ENCODE measurements around the gene TIMM50. TPM values are rescaled to one million over a fixed set of nuclear protein-coding genes. Genes with fewer than 3 reads are reported as not detected.

TIMM50 gene
- total RNA-seq, 1 donor from 2014 or later: 66.5 TPM

DNA sequence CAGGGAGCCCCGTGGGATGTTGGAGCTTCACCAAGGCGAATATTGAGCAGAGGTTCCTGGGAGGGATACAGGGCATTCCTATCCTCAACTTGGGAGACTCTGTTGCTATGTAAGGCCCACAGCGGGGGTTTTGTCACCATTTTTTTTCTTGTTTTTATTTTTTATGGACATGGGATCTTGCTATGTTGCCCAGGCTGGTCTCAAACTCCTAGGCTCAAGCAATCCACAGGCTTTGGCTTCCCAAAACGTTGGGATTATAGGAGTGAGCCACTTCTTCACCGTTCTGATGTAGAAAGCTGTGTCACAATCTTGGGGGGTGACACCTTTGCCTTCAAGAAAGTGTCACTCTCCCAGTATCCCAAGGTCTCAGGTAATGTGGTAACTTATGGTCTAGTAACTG, 20.7 kb downstream of the TIMM50 start:
- DNase-seq: no peak

DNA sequence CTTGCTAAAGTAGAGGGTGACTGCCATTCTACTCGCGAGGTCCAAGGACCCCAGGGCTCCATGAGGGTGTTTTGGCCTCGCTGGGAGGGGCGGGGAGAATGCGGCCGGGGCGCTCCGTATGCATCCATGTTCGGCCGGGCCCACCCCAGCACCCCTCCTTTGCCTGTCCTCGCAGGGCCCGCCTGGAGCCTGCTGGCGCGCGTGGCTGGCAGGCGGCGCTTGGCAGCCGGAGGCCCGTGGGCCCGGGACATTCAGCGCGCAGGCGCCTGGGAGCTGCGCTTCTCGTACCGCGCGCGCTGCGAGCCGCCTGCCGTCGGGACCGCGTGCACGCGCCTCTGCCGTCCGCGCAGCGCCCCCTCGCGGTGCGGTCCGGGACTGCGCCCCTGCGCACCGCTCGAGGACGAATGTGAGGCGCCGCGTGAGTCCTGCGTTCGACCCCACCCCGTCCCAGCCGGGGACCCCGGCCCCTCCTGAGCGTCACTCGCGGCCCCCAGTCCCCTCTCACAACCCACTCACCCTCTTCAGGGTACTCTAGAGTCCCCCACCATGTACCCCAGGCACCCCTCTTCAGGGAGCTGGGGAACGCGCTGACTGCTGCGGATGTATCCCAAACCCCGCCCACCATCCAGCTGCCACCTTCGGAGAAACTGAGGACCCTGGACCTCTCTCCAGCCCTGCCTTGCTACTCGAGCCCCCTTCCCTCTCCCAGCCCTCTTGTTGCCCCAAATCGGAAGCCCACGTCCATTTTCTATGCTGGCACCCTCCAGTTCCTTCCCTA, 22.2 kb downstream of the TIMM50 start:
- peak; percentile 84 for DNase-seq

DNA sequence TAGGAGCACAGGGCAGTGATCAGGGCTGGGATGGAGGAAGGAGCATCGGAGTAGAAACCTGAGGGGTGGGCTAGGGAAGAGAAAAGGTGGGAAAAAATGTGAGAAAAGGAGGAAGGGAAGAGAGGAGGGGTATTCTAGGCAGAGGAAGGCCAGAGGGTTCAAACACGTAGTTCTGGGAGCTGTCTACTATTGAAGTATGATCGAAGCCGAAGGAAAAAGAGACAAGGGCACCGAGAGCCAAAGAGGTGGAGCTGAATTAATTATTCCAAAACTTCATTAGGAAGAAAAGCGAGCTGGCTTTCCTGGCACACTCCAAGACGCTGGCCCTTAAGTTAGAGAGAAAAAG, 25.9 kb downstream of the TIMM50 start:
- DNase-seq: no peak

DNA sequence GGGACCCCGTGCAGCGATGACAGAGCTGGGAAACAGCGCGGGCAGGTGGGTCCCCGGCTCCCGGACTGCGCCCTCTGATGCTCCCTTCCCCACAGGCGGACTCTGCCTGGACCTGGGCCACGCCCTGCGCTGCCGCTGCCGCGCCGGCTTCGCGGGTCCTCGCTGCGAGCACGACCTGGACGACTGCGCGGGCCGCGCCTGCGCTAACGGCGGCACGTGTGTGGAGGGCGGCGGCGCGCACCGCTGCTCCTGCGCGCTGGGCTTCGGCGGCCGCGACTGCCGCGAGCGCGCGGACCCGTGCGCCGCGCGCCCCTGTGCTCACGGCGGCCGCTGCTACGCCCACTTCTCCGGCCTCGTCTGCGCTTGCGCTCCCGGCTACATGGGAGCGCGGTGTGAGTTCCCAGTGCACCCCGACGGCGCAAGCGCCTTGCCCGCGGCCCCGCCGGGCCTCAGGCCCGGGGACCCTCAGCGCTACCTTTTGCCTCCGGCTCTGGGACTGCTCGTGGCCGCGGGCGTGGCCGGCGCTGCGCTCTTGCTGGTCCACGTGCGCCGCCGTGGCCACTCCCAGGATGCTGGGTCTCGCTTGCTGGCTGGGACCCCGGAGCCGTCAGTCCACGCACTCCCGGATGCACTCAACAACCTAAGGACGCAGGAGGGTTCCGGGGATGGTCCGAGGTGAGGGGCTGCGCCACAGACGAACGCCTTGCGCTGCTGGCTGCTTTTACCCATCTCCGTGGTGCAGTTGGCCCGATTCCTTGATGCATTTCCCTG, 26.5 kb downstream of the TIMM50 start:
- DNase-seq: peak; percentile 78

DNA sequence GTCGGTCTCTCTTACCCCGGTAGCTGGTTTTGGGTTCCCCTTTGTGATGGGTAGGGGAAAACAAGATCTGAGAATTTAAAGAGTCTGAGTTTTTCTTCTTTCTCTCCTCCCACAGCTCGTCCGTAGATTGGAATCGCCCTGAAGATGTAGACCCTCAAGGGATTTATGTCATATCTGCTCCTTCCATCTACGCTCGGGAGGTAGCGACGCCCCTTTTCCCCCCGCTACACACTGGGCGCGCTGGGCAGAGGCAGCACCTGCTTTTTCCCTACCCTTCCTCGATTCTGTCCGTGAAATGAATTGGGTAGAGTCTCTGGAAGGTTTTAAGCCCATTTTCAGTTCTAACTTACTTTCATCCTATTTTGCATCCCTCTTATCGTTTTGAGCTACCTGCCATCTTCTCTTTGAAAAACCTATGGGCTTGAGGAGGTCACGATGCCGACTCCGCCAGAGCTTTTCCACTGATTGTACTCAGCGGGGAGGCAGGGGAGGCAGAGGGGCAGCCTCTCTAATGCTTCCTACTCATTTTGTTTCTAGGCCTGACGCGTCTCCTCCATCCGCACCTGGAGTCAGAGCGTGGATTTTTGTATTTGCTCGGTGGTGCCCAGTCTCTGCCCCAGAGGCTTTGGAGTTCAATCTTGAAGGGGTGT, 27.2 kb downstream of the TIMM50 start:
- no peak for DNase-seq

DNA sequence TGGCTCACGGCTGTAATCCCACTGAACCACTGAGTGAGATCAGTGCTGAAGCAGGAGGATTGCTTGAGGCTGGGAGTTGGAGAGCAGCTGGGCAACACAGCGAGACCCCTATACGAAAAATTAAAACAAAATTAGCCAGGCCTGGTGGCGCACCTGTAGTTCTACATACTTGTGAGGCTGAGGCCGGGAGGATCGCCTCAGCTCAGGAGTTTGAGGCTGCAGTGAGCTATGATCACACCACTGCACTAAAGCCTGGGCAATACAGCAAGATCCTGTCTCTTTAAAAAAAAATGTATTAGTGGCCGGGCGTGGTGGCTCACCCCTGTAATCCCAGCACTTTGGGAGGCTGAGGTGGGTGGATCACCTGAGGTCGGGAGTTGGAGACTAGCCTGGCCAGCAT, 28.0 kb downstream of the TIMM50 start:
- no peak for DNase-seq

DNA sequence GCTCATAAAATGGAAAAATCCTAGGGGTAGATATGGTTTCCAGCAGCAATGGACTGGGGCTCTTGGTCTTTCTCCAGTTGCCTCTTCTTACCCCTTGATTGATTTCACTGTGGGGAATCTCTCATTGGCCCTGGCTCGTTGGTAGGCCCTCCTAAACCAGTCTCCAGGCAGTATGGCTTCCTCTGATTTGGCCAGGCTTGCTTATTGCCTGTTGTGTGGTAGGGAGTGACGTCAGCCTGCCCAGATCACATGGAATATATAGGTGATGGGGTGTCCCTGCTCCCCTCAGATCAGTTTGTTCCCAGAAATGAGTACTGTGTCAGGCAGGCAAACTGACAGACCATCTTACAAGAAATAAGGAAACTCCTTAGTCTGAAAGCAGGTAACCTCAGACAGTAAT, 28.6 kb downstream of the TIMM50 start:
- DNase-seq: no peak

DNA sequence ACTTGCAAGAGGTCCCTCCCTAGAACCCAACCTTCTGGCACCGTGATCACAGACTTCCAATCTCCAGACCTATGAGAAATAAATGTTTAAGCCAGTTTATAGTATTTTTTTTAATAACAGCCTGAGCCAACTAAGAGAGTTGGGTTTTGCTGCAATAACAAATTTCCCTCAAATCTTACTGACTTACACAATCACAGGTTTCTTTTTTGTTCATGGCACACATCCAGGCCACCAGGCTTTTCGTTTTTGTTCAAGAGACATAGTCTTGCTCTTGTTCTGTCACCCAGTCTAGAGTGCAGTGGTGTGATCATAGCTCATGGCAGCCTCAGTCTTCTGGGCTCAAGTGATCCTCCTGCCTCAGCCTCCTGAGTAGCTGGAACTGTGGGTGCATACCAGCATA, 32.4 kb downstream of the TIMM50 start:
- DNase-seq: no peak

DNA sequence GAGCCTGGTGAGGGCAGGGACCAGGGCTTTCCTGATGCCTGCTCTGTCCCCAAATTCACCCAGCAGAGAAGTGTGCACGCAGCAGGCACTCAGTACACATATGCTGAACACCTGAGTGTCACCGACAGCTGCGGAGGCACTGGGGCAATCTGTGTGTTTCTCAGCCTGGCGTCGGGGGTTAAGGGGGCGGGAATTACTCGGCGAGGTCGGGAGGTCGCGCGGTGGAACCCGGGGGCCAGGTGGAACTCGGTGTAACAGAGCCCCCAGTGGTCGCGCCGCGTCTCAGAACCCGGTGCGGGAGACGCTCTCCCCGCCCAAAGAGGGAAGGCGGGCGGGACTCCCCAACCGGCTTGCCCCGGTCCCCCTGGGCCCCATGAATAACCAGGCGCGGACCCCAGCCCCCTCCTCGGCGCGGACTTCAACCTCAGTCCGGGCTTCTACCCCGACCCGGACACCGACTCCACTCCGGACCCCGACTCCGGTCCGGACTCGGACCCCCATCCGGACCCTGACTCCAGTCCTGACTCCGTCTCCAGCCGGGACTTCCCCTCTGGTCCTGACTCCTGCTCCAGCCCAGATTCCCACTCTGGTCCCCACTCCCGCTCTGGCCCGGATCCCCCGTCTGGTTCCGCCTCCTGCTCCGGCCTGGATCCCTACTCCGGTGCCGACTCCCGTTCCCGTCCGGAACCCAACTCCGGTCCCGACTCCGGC, 34.4 kb downstream of the TIMM50 start, which contains the start of gene SELENOV:
SELENOV (plus strand) TSS at position 300 of the 711 bp plus-strand sequence; CDS start at position 374, 74 bp downstream.
- no peak for DNase-seq

DNA sequence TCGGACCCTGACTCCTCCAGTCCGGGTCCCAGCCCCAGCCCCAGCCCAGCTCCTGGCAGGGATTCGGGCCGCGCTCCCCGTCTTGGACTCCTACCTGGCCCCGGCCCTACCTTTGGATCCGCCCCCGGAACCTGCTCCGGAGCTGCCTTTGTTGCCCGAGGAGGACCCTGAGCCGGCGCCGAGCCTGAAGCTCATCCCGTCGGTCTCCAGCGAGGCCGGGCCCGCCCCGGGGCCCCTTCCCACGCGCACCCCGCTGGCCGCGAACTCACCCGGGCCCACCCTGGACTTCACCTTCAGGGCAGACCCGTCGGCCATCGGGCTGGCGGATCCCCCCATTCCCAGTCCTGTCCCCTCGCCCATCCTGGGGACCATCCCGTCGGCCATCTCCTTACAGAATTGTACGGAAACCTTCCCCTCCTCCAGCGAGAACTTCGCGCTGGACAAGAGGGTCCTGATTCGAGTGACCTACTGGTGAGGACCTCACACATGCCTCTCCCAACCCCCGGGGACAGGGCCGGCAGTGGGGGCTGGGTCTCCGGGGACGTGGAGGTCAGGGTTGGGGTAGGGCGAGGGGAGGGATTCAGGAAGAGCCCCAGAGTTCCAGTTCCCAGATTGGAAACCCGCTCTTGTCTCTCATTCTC, 35.0 kb downstream of the TIMM50 start:
- DNase-seq: no peak

DNA sequence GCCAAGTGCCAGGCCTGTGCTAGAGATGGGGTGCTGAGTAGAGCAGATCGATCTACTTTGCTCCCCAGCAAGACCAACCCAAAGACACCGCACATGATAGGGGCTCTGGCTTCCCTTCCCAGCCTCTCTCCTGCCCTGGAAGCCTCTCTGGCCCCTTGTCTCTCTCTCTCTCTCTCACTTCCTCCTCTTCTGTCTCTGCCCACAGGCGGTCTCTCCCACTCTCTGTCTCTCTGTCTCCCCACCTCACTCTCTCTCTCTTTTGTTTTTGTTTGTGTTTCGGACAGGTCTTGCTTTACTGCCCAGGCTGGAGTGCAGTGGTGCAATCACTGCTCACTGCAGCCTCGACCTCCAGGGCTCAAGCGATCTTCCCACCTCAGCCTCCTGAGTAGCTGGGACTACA, 35.6 kb downstream of the TIMM50 start:
- DNase-seq: no peak

DNA sequence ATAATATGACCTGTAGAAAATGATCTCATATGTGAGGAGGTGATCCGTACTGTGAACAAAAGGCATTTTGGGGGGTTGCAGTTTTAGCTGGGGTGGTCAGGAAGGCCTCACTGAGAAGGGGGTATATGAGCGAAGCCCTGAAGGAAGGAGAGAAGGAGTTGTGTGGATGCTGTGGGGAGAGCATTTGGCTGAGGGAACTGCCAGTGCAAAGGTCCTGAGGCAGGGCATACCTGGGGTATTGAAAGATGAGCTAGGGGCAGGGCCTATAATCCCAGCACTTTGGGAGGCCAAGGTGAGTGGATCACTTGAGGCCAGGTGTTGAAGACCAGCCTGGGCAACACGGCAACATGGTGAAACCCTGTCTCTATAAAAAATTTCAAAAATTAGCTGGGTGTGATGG, 36.8 kb downstream of the TIMM50 start:
- no peak for DNase-seq

DNA sequence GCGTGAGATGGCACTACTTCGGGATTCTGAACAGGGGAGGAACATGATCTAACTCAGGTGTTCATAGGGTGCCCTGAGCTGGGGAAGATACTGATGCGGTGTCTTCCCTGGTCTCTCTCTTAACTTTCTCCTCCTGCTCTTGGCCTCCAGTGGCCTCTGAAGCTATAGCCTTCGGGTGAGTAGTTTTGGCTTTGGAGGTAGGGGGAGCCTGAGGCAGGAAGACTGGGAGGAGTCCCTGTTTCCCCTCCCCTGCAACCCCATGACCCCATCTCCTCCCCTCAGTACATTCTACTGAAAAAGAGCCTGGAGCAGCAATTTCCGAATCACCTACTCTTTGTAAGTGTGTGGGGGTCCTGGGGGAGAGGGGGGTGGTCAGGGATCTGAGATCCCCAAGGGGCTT, 37.8 kb downstream of the TIMM50 start:
- DNase-seq: no peak

DNA sequence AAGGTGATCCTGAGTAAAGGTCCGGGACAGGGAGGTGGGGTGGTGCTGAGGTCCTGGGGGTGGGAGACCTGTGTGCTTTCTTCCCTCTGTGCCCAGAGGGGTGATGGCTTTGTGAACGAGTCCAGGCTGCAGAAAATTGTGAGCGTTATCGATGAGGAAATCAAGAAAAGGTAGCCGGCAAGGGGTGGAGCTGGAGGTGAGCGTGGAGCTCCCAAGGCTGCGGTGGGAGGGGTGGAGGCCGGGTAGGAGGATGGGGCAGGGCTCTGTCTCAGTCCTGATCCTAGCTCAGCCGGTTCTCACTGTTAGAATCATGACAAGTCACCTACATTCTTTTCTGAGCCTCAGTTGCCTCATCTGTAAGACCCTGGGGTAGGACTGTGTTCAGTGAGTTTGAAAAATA, 38.3 kb downstream of the TIMM50 start:
- no peak for DNase-seq

DNA sequence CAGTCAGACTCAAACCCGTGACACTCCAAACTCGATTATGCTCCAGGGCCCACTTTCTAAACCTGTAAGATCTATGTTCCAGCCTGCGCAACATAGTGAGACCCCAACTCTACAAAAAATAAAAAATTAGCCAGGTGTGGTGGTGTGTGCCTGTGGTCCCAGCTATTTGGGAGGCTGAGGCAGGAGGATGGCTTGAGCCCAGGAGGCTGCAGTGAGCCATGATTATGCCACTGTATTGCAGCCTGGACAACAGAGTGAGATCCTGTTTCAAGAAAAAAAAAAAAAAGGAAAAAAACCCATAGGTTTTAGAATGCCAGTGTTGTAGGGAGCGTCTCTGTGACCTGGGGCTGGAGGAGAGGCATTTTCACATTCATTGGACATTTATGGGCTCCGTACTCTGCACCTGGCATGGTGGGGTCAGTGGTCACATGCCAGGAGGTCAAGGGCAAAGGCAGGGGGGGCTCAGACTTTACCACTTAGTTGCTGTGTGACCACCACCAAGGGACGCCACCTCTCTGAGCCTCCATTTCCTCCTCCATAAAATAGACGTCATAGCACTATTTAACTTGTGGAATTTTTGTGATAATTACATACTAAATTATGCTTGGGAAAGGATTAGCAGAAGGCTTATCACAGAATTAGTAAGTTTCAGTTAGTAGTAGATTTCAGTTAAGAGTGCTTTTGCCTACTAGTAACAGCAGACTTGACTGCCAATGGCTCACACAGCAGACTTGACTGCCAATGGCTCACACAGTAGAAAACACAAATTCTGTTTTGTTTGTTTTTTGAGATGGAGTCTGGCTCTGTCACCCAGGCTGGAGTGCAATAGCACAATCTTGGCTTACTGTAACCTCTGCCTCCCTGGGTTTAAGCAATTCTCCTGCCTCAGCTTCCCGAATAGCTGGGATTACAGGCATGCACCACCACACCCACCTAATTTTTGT, 40.2 kb downstream of the TIMM50 start:
- DNase-seq: no peak

DNA sequence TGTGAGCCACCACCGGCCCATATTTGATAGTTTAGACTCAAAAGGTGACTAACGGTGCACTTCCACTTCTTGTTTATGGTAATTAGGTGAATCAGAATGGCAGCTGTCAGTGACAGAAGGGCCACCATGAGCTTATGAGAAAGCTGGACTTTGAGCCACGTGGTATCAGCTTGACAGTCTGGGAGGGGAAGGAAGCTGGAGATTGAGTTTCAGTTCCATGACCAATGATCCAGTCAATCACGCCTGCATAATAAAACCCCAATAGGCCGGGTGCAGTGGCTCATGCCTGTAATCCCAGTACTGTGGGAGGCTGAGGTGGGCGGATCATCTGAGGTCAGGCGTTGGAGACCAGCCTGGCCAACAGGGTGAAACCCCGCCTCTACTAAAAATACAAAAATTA, 43.9 kb downstream of the TIMM50 start:
- DNase-seq: no peak

DNA sequence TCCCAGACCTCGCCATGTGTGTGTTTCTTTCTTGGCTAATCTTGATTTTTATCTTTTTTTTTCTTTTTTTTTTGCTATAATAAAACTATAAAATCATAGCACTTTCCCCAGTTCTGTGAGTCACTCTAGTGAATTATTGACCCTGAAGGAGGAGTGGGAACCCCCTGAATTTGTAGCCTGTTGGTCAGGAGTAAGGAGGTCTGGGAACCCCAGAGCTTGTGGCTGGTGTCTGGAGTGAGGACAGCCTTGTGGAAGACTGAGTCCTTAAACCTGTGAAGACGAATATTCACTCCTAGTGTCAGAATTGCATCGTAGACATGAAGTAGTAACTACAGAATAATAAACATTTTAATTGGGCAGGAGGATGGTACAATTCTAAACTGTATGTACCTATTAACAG, 44.6 kb downstream of the TIMM50 start:
- no peak for DNase-seq

DNA sequence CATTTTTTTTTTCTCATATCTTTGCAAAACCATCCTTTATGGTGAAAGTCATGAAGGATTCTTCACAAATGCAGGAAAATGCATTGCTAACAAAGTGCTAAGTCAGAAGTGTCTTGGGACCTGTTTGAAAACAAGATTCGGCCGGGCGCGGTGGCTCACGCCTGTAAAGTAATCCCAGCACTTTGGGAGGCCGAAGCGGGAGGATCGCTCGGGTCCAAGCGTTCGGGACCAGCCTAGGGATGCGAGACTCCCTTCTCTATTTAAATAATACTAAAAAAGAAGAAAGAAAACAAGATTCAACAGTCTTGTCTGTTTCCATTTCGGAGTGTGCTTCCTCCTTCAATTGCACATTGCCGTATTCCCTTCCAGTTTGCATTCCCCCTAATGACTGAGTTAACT, 51.2 kb downstream of the TIMM50 start:
- DNase-seq: no peak

DNA sequence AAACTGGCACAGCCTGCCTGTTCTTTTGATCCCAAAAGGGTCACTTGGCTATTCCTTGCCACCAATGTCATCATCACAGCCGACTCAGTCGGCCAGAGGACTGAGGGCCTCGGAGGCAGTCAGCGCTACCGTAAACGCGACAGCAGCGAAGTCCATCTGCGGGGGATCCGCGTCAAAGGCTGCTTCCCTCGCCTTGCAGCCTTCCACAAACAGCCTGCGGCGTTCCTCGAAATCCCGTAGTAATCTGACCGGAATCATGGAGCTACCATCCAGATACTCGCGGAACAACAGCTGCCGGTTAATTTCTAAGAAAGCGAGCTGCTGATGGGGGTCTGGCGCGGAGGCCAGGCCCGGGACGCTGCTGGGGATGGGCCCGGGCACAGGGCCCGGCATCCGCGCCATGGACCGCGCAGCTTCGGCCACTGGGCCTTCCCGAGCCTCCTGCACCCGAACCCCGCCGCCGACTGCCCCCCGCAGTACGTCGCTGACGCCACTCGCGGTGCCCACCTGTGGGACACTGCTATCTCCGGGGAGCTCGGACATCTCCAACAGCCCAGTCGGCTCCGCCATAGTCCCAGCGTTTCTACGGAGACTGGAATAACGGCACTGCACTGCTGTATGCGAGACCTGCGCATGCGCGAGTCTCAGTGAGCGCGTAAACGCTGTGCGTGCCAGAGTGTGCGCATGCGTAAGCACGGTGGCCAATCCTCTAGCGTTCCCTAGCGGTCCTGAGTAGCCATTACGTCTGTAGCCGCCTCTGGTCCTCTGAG, 51.8 kb downstream of the TIMM50 start, which contains the start of gene EID2B:
EID2B (minus strand) TSS at position 620 of the 770 bp plus-strand sequence; CDS start at position 570, 50 bp downstream.
- DNase-seq: peak; percentile 98

DNA sequence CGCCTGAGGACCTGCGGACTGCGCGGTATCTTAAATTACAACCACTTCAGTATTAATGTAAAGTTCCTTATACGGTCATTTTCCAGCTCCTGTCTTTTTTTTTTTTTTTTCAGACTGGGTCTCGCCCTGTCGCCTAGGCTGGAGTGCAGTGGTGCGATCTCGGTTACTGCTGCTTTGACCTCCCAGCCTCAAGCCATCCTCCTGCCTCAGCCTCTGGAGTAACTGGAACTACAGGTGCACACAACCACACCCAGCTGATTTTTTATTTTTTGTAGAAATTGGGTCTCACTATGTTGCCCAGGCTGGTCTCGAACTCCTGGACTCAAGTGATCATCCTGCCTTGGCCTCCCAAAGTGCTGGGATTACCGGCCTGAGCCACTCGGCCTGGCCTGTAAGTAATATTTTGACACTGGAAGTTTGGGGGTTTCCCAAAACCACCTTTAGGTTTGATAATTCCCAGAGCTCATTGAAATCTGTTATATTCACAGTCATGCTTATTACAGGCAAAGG, 52.4 kb downstream of the TIMM50 start:
- no peak for DNase-seq

Data from dermis blood vessel endothelial cell (primary cell).